Activated CD8-positive, alpha-beta memory T cell treated with anti-CD3 and anti-CD28 coated beads for 1 hour (primary cell): Measurements from ENCODE around the gene VMP1.

Experiments
- DNase-seq, 2 donors: peaks; one replicate each; pipeline ENCODE4 v3.0.0-alpha.2; 2020; ENCODE audit warnings: low read depth in 1 of 2; ENCODE audit errors: extremely low read depth in 1 of 2

The VMP1 gene

DNA sequence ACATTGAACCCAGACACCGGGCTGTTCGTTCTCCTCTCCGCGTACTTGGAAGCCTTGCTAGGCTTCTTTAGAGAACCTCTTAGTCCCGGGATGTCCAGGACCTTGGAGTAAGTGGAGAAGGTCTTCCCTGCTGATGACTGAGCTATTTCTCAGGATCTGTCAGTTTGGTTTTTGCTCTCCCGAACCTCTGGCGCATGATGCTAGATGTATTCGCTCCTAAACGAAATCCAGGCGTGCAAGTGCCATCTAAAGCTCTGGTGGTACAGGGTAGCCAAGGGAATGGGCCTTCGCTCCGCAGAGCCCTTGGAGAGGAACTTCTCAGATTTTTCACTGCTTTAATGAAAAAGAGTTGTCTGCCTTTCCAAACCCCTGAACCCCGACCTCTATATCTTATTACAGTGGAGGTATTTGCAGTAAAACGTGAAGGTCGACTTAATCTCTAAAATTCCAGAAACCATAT, 547 bp downstream of the VMP1 start:
- no peak for DNase-seq

DNA sequence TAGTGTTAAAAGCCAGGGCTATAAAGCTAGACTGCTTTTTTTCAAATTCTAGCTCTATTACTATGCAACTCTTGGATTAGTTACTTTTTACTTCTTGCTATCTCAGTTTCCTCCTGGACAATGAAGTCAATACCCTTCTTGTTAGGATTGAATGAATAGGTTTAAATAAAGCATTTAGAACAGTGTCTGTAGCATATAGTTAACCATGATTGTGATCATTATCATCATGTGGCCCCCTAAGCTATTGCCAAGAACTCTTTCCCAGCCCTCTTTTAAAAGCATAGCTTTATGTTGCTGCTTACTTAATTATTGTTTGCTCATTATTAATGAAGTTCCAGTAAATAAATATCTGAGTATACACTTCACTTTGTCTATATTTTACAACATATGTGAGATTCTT, 4.5 kb downstream of the VMP1 start:
- no peak for DNase-seq

GRCh38 chr17:59712862-59713261, 5.4 kb downstream of the VMP1 start:
- no peak for DNase-seq

GRCh38 chr17:59714255-59714654, 6.8 kb downstream of the VMP1 start:
- DNase-seq = no peak

DNA sequence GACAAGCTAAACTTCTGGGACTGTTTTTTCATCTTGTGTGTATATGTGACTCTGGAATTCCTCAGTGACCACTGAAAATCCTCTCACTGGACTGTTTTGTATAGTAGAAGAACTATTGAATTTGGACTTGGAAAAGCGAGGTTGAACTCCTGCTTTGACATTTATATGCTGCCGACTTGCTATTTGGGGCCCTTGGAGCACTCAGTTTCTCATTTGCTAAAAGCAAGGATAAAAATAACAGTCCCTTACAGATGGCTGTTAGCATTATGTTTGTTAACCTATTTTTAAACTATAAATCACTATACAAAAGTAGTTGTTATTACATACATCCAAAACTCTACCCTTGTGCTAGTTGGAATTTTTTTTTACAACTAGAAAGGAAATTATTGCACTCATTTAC, 9.0 kb downstream of the VMP1 start:
- DNase-seq = no peak

DNA sequence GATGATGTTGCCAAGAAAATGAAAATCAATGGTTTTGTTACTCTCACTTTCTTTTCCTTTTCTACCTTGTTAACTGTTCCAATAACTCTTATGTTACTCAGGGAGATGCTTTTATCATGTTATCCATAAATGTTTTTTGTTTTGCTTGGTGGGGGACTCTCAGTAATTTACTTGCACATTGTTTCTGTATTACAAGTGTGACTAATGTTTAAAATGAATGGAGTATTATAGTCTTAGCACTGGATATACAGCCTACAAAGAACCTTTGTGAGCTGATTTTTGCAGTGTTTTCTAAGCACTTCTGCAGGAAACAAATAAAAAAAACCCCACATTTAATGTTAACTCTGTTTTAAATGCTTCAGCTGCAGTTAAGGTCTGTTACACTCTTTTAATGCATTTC, 12.1 kb downstream of the VMP1 start:
- DNase-seq = no peak

DNA sequence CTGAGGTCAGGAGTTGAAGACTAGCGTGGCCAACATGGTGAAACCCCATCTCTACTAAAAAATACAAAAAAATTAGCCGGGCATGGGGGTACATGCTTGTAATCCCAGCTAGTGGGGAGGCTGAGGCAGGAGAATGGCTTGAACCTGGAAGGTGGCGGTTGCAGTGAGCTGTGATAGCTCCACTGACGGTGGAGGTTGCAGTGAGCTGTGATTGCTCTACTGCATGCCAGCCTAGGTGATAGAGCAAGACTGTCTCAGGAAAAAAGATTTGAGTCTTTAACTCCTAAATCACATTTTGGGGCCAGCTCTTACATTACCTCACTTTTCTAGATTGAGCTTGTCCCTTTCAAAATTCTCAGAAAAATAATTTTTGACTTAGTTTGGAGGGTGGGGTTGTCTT, 15.2 kb downstream of the VMP1 start:
- DNase-seq = no peak

GRCh38 chr17:59723041-59723440, 15.6 kb downstream of the VMP1 start:
- DNase-seq = no peak

DNA sequence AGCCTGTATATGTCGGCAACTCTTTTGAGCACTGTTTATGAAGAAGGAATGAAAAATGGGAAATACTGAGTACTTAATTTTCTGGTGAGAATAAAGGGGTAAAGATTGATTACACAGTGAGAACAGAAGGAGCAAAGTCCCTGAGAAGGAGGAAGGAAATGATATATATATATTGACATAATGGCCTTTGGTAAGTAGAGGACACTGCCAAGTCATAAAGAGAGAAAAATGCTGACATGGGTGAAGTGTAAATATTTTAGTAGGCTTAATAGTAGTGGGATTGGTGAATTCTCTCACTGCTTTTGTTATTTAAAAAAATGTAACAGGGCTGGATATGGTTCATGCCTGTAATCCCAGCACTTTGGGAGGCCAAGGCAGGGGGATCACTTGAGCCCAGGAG, 16.2 kb downstream of the VMP1 start:
- no peak for DNase-seq

GRCh38 chr17:59725691-59726090, 18.2 kb downstream of the VMP1 start:
- no peak for DNase-seq

- DNase-seq = no peak
Observed at GRCh38 chr17:59727817-59728533, 20.5 kb downstream of the VMP1 start.

DNA sequence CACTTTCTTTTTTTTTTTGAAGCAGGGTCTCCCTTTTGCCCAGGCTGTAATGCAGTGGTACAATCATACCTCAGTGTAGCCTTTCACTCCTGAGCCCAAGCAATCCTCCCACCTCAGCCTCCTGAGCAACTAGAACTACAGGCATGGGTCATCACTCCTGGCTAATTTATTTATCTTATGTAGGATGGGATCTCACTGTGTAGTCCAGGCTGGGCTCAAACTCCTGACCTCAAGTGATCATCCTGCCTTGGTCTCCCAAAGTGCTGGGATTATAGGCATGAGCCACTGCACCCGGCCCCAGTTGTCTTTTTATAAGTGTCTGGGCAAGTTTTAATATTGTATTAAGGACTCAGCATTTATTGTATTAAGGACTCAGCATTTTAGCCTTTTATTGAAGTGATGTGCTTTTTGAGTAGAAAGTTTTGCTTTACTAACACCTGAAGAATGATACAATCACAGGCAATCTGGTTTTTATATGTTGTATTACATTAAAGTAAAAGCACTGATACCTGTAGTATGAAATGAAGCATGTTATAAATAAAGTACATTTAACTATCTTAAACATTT, 22.9 kb downstream of the VMP1 start:
- DNase-seq = no peak

DNA sequence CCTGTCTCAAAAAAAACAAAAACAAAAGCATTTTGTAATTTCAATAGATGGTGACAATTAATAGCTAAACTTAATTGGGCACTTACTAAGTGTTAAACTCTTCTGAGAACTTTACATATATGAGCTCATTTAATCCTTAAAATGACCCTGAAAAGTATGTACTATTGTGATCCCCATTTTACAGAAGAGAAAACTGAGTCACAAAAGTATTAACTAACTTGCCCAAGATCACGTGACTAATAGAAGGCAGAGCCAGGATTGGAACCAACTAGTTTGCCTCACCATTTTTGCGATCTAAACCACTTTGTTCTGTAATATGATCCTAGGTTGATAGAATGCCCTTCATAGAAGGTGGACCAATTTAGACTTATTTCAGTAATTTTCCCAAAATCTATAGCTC, 26.2 kb downstream of the VMP1 start:
- DNase-seq = no peak

DNA sequence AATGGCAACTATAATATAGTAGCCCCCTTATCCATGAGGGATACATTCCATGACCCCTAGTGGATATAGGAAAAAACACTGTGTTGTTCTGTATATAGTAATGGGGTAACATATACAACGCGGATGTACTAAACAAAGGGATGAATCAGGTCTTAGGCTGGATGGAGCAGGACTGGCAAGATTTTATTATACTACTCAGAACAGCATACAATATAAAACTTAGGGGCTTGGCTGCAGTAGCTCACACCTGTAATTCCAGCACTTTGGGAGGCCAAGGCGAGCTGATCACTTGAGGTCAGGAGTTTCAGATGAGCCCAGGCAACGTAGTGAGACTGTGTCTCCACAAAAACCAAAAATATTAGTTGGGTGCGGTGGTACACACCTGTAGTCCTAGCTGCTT, 26.8 kb downstream of the VMP1 start:
- DNase-seq = no peak

DNA sequence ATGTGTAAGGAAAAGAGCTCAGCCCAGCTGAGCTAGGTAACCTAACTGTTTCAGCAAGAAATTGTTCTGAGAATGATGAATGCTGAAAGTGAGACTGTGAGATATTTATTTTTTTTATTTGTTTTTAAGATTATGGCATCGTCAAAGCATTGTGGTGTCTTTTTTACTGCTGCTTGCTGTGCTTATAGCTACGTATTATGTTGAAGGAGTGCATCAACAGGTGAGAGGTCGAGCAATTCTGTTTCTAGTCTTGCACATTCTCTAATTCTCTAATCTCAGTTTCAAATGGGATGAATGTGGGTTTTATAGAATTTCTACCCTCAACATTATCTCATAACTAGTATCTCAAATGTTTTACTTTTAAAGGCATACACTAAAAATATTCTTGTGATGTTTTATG, 29.9 kb downstream of the VMP1 start:
- no peak for DNase-seq

GRCh38 chr17:59743842-59744241, 36.4 kb downstream of the VMP1 start:
- no peak for DNase-seq

- DNase-seq = no peak
Observed at GRCh38 chr17:59745040-59745439, 37.6 kb downstream of the VMP1 start.

- DNase-seq = no peak
Observed at GRCh38 chr17:59746849-59747445, 39.5 kb downstream of the VMP1 start.

- DNase-seq = no peak
Observed at GRCh38 chr17:59748591-59748990, 41.1 kb downstream of the VMP1 start.

- DNase-seq = no peak
Observed at GRCh38 chr17:59751955-59752413, 44.5 kb downstream of the VMP1 start.

DNA sequence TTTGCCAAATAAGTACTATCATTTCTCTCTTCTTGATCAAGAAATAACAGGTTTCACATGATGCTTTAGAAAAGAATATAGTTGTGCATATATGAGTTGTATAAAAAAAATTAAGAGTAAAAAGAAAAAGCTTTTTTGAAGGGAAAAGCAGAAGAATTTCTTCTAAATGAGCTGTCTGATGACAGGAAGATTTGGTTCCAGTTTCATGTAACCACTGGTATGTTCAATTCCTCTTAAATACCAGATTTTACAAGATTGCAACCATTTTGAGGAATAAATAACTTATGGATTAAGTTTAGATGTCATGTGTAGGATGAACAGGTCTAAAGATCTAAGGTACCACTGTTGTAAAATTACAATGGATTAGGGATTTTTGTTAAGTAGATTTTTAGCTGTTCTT, 45.0 kb downstream of the VMP1 start:
- no peak for DNase-seq

DNA sequence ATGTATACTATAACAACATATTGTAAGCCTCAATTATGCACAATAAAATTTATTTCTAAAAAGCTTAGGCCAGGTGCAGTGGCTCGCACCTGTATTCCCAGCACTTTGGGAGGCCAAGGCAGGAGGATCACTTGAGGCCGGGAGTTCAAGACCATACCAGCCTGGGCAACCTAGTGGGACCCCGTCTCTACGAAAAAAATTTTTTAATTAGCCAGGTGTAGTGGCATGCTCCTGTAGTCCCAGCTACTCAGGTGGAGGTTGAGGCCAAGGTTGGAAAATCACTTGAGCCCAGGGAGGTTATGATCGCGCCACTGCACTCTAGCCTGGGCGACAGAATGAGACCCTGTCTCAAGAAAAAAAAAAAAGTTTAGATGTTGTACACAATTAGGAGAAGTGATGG, 45.5 kb downstream of the VMP1 start:
- no peak for DNase-seq
